Smooth muscle cell (in vitro differentiated cells): ENCODE results near the gene POLE. TPM values are rescaled to one million over a fixed set of nuclear protein-coding genes. Genes with fewer than 3 reads are reported as not detected.

Experiments used
- DNase-seq: peaks from one replicate; lab custom pipeline; 2025; ENCODE audit not compliant: unreplicated experiment; lab: John Stamatoyannopoulos, UW
- H2AFZ ChIP-seq: fragments of 200-600 bp; sonication (generic); 2 replicates; pipeline ENCODE4 v1.6.0; 2016; ENCODE audit warnings: antibody characterized with exemption, low read depth, mild to moderate bottlenecking
- H3F3A ChIP-seq: fragments of 200-600 bp; sonication (generic); 2 replicates; pipeline ENCODE4 v1.6.0; 2017; ENCODE audit warnings: antibody characterized with exemption, low read depth
- H3K27ac ChIP-seq: fragments of 200-600 bp; sonication (generic); 2 replicates; pipeline ENCODE4 v1.5.1; 2016; ENCODE audit warnings: low read depth, mild to moderate bottlenecking
- H3K27me3 ChIP-seq: fragments of 200-600 bp; sonication (generic); 2 replicates; pipeline ENCODE4 v1.6.1; 2016; ENCODE audit warnings: low read depth, mild to moderate bottlenecking
- H3K36me3 ChIP-seq: fragments of 200-600 bp; sonication (generic); 2 replicates; pipeline ENCODE4 v1.5.1; 2016; ENCODE audit warnings: low read depth
- H3K4me1 ChIP-seq: fragments of 200-600 bp; sonication (generic); 2 replicates; pipeline ENCODE4 v1.5.1; 2016; ENCODE audit warnings: low read depth
- H3K4me2 ChIP-seq: fragments of 200-600 bp; sonication (generic); 2 replicates; pipeline ENCODE4 v1.6.0; 2016; ENCODE audit warnings: mild to moderate bottlenecking
- H3K4me3 ChIP-seq: fragments of 200-600 bp; sonication (generic); 2 replicates; pipeline ENCODE4 v1.5.1; 2016; ENCODE audit warnings: mild to moderate bottlenecking
- H3K79me2 ChIP-seq: fragments of 200-600 bp; sonication (generic); 2 replicates; pipeline ENCODE4 v1.6.0; 2016; ENCODE audit warnings: low read depth, mild to moderate bottlenecking
- H3K9ac ChIP-seq: fragments of 200-600 bp; sonication (generic); 2 replicates; pipeline ENCODE4 v1.6.0; 2016; ENCODE audit warnings: low read depth
- H3K9me3 ChIP-seq: fragments of 200-600 bp; sonication (generic); replicated peaks from 2 replicates; pipeline ENCODE4 v1.5.1; 2016; ENCODE audit warnings: low read depth
- H4K20me1 ChIP-seq: fragments of 200-600 bp; sonication (generic); 2 replicates; pipeline ENCODE4 v1.6.0; 2016; ENCODE audit warnings: low read depth
- WGBS: methylation state at CpG from one replicate; pipeline ENCODE4 v1.1.7; 2016; ENCODE audit warnings: low lambda C conversion rate; 5-methylcytosine and 5-hydroxymethylcytosine counted together
- polyA plus RNA-seq: library from polyadenylated mRNA; unstranded; fragments of >200 nt; fragmentation: Nextera tagmentation; extraction: Ambion mirVana; gene quantifications from 2 replicates; pipeline ENCODE4 v1.2.1, GENCODE V29; 2016
- total RNA-seq: library from RNA; depleted of rRNA; stranded (reverse); fragments of >200 nt; gene quantifications from 2 replicates; pipeline ENCODE4 v1.2.3, GENCODE V29; 2014
- TF ChIP-seq, protein P1 (sequence below): fragments of 200-600 bp; sonication (generic); IDR thresholded peaks from 2 replicates; pipeline ENCODE4 v1.5.1; 2017; ENCODE audit warnings: borderline replicate concordance, mild to moderate bottlenecking, antibody characterized with exemption; ENCODE audit not compliant: insufficient read depth, poor library complexity, severe bottlenecking

POLE gene, protein sequence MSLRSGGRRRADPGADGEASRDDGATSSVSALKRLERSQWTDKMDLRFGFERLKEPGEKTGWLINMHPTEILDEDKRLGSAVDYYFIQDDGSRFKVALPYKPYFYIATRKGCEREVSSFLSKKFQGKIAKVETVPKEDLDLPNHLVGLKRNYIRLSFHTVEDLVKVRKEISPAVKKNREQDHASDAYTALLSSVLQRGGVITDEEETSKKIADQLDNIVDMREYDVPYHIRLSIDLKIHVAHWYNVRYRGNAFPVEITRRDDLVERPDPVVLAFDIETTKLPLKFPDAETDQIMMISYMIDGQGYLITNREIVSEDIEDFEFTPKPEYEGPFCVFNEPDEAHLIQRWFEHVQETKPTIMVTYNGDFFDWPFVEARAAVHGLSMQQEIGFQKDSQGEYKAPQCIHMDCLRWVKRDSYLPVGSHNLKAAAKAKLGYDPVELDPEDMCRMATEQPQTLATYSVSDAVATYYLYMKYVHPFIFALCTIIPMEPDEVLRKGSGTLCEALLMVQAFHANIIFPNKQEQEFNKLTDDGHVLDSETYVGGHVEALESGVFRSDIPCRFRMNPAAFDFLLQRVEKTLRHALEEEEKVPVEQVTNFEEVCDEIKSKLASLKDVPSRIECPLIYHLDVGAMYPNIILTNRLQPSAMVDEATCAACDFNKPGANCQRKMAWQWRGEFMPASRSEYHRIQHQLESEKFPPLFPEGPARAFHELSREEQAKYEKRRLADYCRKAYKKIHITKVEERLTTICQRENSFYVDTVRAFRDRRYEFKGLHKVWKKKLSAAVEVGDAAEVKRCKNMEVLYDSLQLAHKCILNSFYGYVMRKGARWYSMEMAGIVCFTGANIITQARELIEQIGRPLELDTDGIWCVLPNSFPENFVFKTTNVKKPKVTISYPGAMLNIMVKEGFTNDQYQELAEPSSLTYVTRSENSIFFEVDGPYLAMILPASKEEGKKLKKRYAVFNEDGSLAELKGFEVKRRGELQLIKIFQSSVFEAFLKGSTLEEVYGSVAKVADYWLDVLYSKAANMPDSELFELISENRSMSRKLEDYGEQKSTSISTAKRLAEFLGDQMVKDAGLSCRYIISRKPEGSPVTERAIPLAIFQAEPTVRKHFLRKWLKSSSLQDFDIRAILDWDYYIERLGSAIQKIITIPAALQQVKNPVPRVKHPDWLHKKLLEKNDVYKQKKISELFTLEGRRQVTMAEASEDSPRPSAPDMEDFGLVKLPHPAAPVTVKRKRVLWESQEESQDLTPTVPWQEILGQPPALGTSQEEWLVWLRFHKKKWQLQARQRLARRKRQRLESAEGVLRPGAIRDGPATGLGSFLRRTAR (N-terminal part only)
- 11.0 and 11.5 TPM in 2 replicates for total RNA-seq
- polyA plus RNA-seq, result 8.5 and 9.2 TPM in 2 replicates

GRCh38 chr12:132687211-132688164, at the start of gene POLE, which contains the start of gene PXMP2:
Gene POLE, minus strand, starts transcription at chr12:132687342. Its CDS starts 27 bp downstream, at chr12:132687315.
Gene PXMP2, plus strand, starts transcription at chr12:132687587. Its CDS starts 84 bp downstream, at chr12:132687671.
- H3K9me3 ChIP-seq, result no peaks in the 10 kb centered on the region
- TF ChIP-seq, protein P1, sequence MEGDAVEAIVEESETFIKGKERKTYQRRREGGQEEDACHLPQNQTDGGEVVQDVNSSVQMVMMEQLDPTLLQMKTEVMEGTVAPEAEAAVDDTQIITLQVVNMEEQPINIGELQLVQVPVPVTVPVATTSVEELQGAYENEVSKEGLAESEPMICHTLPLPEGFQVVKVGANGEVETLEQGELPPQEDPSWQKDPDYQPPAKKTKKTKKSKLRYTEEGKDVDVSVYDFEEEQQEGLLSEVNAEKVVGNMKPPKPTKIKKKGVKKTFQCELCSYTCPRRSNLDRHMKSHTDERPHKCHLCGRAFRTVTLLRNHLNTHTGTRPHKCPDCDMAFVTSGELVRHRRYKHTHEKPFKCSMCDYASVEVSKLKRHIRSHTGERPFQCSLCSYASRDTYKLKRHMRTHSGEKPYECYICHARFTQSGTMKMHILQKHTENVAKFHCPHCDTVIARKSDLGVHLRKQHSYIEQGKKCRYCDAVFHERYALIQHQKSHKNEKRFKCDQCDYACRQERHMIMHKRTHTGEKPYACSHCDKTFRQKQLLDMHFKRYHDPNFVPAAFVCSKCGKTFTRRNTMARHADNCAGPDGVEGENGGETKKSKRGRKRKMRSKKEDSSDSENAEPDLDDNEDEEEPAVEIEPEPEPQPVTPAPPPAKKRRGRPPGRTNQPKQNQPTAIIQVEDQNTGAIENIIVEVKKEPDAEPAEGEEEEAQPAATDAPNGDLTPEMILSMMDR, result no peak
- no peaks in the 10 kb centered on the region for H3K4me1 ChIP-seq
- H4K20me1 ChIP-seq, result peaks cover 9% of the 10 kb centered on the region
- peak within 1 kb of the TSS; percentile 96 for H3K4me2 ChIP-seq
- WGBS, result under 1% methylated on average over 87 of the region's 134 CpGs
- H3F3A ChIP-seq, result no peaks in the 10 kb centered on the region
- DNase-seq, result peak; percentile 81
- peaks cover 6% of the 10 kb centered on the region for H3K27me3 ChIP-seq
- no peaks in the 10 kb centered on the region for H3K36me3 ChIP-seq
- H3K79me2 ChIP-seq, result peaks cover 28% of the 10 kb centered on the region
- H3K27ac ChIP-seq, result no peak within 1 kb of the TSS
- peak within 1 kb of the TSS; percentile 60 for H3K9ac ChIP-seq
- peak within 1 kb of the TSS; percentile 84 for H3K4me3 ChIP-seq
- H2AFZ ChIP-seq, result peak within 1 kb of the TSS; percentile 24

- peaks cover 29% of the 10 kb centered on the region for H3K36me3 ChIP-seq
- peaks cover 9% of the 10 kb centered on the region for H3K79me2 ChIP-seq
- H3K27ac ChIP-seq, result no peak overlapping the region
- no peaks in the 10 kb centered on the region for H3K27me3 ChIP-seq
- no peak overlapping the region for H3K4me2 ChIP-seq
- peaks cover 74% of the 10 kb centered on the region for H4K20me1 ChIP-seq
- H3K9me3 ChIP-seq, result no peaks in the 10 kb centered on the region
- 96% methylated on average over 15 of the region's 15 CpGs for WGBS
- H3K9ac ChIP-seq, result no peak overlapping the region
- no peak overlapping the region for H3K4me3 ChIP-seq
- TF ChIP-seq, protein P1, result no peak
- H2AFZ ChIP-seq, result no peak overlapping the region
- DNase-seq, result no peak
- H3K4me1 ChIP-seq, result no peaks in the 10 kb centered on the region
- no peaks in the 10 kb centered on the region for H3F3A ChIP-seq
Measured at GRCh38 chr12:132736913-132737312, 49.8 kb upstream of the POLE start.

- Histone ChIP-seq H4K20me1 (peaks cover 73% of the 10 kb centered on the region), H3F3A (no peaks in the 10 kb centered on the region), H3K9me3 (no peaks in the 10 kb centered on the region), H3K4me2 (no peak overlapping the region), H2AFZ (no peak overlapping the region), H3K79me2 (peaks cover 8% of the 10 kb centered on the region), H3K4me3 (no peak overlapping the region), H3K27me3 (no peaks in the 10 kb centered on the region), H3K9ac (no peak overlapping the region), H3K27ac (no peak overlapping the region), H3K4me1 (no peaks in the 10 kb centered on the region), H3K36me3 (peaks cover 29% of the 10 kb centered on the region)
- no peak for DNase-seq
- TF ChIP-seq, protein P1, result no peak
- 94% methylated on average over 11 of the region's 12 CpGs for WGBS
Measured at GRCh38 chr12:132736378-132736777, 49.2 kb upstream of the POLE start.
